Ovary (tissue), 3 donors: ENCODE data around the gene DNAJB11.

Experiments used
- POLR2A ChIP-seq: fragments of 450-650 bp; IDR thresholded peaks from one replicate; pipeline ENCODE4 v1.6.1; 2017; ENCODE audit warnings: antibody characterized with exemption, mild to moderate bottlenecking, moderate library complexity
- TF ChIP-seq, protein P1 (sequence below), 3 donors: fragments of 450-650 bp in 2 of 3; fragments of 200-600 bp in 1 of 3; IDR thresholded peaks; one replicate each; pipeline versions ENCODE4 v1.5.1 to v1.8.0; 2016 to 2022; ENCODE audit warnings: antibody characterized with exemption in 3 of 3, mild to moderate bottlenecking in 1 of 3
- donor health status: DM: no; HTN: no; CAD: no.

DNA sequence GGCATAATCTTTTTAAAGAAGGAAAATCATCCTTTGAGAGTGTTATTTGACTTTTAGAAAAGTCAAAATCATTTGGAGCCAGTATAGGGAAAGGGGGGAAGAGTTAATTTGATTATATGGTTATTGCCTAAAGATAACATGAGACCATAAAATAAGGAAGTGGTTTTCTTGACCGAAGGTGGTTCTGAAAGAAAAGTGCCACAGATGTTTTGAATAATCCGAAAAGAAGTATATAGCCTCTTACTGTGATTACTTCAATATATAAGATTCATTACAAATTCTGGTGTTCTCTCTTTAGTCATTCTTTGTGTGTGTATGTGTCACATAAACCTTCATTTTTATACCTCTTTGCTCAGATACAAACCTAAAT lies 1.1 kb downstream of the DNAJB11 start:
- no peak for TF ChIP-seq POLR2A
- TF ChIP-seq, protein P1, sequence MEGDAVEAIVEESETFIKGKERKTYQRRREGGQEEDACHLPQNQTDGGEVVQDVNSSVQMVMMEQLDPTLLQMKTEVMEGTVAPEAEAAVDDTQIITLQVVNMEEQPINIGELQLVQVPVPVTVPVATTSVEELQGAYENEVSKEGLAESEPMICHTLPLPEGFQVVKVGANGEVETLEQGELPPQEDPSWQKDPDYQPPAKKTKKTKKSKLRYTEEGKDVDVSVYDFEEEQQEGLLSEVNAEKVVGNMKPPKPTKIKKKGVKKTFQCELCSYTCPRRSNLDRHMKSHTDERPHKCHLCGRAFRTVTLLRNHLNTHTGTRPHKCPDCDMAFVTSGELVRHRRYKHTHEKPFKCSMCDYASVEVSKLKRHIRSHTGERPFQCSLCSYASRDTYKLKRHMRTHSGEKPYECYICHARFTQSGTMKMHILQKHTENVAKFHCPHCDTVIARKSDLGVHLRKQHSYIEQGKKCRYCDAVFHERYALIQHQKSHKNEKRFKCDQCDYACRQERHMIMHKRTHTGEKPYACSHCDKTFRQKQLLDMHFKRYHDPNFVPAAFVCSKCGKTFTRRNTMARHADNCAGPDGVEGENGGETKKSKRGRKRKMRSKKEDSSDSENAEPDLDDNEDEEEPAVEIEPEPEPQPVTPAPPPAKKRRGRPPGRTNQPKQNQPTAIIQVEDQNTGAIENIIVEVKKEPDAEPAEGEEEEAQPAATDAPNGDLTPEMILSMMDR (IDR thresholded peaks at IDR 0.05) = no peak
